Caki2 (cell line): Measurements from ENCODE around the gene CDC14C. TPM values are rescaled to one million over a fixed set of nuclear protein-coding genes. Genes with fewer than 3 reads are reported as not detected.
"Not testable (repeated sequence)": the region's sequence is repeated elsewhere in the genome, so short reads cannot be mapped to it uniquely, and the experiment has no call there.

Source experiments
- DNase-seq: peaks from one replicate; pipeline ENCODE4 v3.0.0-alpha.2; 2015; ENCODE audit warnings: low read depth
- in situ Hi-C: cut with HindIII; loops from 2 replicates; pipeline ENCODE4 v1.10.0; 2016; ENCODE audit warnings: low sequenced_read_pairs, low pct_unique_long_range_greater_than_20kb, mixed read lengths
- total RNA-seq: library from RNA; depleted of rRNA; stranded (reverse); fragments of >200 nt; shearing (Covaris generic); gene quantifications from 2 replicates; pipeline ENCODE4 v1.2.3, GENCODE V29; 2014; ENCODE audit warnings: low replicate concordance; rRNA removed

CDC14C gene
- total RNA-seq, result not detected in 2 replicates

DNA sequence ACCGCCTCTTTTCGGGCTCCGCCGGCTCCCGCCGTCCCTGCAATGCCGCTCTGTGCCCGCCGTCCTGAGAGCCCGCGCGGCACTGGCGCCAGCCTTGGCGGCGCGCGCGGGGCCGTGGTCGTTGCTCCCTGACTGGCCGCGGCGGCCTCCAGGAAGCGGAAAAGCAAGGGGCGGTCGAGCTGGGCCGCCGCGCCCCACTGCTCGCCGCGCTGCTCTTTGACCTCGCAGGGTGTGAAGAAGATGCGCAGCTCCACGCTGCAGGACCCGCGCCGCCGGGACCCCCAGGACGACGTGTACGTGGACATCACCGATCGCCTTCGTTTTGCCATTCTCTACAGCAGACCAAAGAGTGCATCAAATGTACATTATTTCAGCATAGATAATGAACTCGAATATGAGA is at the start of gene CDC14C:
TSS of gene CDC14C (plus strand) at position 115 of the 400 bp plus-strand sequence. CDS start at position 241, 126 bp downstream.
- in situ Hi-C loops, result no loop called here
- no peak for DNase-seq

DNA sequence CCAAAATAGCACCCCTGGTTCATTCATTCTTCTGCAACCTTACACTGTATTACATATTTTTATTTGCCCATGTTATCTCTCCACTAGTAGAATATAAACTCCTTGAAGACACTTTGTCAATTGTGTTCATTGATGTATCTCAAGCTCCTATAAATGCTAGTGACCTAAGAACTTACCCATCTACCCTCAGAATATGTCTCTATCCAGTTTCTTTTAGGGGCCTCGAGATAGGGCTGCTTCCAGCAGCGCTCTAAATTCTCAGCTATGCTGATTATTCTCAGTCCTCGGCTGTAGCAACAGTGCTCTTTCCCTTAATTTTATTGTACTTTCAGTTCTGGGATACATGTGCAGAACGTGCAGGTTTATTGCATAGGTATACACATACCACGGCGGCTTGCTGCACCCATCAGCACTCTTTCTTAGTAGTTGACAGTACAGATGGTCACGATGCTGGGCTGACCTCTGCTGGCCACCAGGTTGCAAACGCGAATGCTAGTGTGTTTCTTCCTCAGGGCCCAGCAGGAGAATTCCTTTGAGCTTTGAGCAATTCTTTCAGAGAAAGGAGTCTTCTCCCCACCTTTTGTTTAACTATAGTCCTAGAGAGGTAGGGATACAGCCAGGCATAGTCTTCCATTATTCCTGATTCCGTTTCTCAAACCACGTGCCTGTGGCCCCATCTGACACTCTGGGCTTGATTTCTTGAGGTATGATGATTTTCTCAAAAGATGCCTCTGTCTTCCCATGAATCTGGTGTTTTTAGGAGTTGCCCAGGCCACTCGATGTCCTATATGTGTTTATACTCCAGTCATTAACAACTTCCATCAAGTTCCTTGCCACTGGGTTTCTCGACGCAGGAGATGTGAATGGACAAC is 49.1 kb upstream of the CDC14C start:
- DNase-seq, result peak; percentile 56
- in situ Hi-C loops, result no loop called here

DNA sequence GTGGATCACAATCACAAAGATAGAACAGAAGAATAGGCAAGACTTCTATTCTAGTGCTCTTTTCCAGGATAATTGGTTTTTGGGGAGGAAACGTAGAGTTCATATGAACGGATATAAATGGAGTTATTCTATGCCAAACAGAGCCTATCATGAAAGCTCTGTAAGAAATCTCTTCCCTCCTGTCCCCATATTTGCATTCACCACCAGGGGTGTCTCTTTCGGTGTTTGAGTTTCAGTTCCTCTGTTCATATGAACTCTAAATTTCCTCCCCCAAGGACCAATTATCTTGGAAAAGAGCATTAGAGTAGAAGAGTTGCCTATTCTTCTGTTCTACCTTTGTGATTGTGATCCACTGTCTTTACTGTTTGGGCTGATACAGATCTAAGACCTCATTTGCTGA is 48.3 kb upstream of the CDC14C start:
- no peak for DNase-seq
- in situ Hi-C loops, result no loop called here

DNA sequence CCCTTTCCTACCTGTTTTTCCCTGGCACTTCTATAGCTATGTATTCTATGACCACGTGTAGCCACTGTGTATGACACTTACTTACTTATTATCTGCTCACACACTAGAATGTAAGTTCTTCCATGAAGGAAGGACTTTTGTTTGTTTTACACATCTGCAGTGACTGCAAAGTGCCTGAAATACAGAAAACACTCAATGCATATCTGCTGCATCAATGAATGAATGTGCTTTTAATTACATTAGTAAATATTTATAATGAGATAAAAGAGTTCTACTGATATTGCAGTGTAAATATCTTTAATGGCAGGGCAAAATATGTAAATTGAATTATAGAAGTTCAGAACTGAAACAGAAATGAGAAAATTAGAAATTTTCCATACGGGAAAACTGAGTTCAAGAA is 43.5 kb upstream of the CDC14C start:
- no peak for DNase-seq
- in situ Hi-C loops, result no loop called here

DNA sequence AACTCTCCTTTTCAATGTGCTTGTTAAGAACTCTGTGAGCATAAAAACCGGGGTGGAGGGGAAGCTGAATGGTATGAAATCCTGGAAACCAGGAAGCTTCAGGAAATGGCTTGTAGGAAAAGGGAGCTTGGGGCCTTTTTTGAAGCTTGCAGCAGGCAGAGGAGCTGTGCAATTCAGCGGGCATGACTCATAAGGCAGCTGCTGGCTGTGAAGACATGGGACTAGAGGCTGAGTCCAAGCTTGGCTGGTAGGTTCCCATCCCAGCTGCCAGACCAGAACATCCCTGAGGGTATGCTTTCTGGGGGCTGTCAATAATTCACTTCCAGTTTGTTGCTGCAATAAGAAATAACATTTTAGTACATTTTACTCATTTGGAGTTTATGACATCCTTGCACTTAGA is 36.8 kb upstream of the CDC14C start:
- peak; percentile 25 for DNase-seq
- in situ Hi-C loops, result no loop called here

DNA sequence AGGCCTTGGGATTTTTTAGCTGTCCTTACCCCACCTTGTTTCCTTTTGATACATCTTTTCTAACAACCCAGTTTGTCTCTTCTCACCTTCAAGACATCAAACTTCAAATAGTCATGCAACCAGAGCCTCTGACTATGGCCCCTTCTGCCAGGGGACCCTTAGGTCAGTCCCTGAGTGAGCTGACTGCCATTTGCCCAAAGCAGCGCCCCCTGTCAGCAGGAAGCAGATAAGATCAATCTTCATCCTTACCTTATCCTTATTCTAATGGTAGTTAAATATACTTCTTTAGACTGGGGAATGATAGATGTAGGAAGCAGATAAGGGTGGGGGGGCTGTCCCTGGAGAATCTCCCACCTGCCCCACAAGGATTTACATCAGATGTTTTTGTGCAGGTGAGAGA is 29.8 kb upstream of the CDC14C start:
- DNase-seq, result no peak
- in situ Hi-C loops, result no loop called here

DNA sequence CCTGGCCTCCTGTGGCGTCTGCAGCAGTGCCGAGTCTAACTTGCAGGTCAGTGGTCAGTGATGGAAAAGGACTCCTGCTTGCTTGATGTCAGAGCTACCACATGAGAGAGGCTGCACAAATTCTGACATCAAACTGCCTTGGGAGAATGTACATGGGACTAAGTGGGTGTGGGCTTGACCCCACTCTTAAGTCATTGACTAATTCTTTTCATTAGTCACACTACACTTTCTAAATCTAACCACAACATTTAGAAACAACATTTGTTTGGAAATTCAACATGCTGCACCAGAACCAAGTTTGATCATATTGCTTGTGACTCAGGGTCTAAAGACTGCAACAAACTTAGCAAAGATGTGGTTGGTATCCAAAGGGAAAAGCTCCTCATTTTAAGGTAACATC is 24.4 kb upstream of the CDC14C start:
- in situ Hi-C loops, result no loop called here
- DNase-seq, result no peak

DNA sequence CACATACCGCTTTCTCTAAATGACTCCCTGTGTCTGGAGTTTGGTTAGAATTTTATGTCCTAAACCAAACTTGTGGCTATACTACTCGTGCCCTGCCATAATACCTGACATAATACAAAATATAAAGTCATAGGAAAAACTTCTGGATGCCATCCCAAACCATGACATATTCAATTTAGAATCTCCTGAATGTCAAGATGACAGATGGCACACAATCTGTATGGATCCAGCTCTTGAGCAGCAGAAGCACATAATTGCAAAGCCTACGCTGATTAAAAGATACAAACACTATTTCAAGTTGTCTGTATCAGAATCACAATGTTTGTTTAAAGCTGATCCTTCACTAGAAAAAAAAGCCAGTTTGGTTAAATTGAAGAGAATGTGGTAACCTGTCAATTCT is 22.4 kb upstream of the CDC14C start:
- in situ Hi-C loops, result no loop called here
- DNase-seq, result no peak

DNA sequence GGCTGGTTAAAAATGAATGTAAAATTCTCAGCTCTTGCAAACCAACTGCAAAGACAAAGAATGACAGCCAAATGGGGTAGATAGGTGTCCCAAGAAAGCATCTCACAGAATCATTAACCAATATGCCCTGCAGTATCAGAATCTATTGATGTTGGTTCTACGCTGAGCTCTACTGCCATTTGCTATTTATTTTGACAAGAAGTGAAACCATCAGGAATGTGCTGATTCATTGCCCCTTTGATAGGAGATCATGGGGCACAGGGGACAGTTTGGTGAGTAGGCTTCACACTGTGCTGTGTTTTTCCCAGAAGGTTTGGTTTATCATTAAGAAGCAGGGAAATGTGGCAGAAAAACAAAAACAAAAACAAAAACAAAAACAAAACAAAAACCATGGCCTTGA is 19.4 kb upstream of the CDC14C start:
- in situ Hi-C loops, result no loop called here
- peak; percentile 91 for DNase-seq

DNA sequence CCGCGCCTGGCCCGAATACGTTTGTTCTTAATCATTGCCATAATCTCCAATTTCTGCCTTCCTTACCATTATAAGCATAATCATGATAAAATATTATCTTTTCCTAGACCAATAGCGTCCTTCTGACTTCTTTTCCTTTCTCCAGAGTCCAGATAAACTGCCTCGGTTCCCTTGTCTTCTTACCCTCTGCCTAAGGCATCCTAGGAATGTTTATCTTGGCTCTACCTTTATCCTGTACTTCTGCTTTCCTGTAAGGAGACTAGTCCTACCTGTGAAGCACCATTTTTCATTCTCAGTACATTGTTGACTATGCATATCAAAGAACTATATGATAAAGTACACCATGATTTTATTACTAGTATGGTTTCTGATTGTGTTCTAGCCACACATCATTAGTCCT is 18.7 kb upstream of the CDC14C start:
- in situ Hi-C loops, result not testable (repeated sequence)
- DNase-seq, result peak; percentile 76

DNA sequence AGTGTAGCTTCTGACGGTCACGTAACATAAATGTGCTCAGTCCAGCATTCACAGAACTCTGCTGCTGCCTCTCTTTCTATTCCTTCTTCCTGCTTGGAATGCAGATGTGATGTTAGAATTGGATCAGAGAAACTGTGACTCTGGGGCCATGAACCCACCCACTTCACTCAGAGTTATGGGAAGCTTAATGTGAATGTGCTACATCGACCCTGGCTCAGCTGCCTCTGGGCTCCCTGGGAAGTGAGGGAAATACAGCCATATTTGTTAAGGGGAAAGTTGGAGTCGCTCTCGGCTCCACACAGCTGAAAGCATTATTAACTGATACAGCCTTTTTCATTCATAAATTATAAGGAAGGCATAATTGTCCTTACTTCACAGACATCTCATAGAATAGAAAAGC is 14.5 kb upstream of the CDC14C start:
- in situ Hi-C loops, result not testable (repeated sequence)

DNA sequence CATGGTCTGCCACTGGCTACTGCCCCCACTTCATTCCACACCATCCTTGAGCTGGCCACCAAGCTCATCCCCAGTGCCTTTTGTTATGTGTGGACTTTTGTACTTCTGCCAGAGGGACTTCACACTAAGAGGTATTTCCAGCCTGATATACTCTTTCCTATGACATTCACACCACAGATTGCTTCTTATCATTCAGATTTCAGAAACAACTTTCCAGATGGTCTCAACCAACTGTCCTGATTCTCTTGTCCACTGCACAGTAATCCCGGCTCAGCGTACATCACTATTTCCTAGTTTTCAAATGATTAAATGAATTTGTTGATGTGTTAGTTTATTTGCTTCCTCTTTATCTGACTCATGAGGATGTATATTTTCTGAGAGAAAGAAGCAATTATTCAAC is 7.1 kb downstream of the CDC14C start:
- in situ Hi-C loops, result no loop called here

More for the DNA sequence above, 14.5 kb upstream of the CDC14C start:
- not testable (repeated sequence) for DNase-seq

DNA sequence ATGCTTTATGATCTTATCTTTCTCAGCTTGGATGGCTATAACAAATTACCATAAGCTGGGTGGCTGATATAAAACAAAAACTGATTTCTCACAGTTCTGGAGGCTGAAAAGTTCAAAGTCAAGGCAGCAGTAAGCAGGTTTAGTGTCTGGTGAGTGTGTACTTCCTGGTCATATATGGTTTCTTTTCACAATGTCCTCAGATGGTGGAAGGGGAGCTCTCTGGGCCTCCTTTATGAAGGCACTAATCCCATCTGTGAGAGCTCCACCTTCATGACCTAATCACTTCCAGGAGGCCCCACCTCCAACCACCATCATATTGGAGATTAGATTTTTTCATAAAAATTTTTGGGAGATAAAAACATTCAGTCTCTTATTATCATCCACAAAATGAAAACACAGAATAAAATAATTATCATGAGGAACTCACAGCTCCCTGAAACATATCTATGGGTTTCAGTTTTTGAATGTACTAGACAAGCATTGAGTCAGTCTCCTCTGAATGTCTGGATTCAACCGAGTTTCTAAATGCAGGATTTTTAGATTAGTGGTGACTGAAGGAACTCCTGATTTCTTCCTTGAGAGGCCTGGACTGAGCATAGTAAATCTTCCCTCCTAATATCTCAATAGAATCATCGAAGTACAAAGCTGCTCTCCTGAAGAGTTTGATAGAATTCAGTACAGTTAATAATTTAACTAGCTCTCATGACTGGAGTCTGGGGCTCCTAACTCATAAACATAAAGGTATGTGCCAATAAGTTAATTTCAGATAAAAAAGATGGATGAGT is 8.0 kb downstream of the CDC14C start:
- no peak for DNase-seq
- in situ Hi-C loops, result no loop called here

More for the DNA sequence above, 7.1 kb downstream of the CDC14C start:
- DNase-seq, result no peak

DNA sequence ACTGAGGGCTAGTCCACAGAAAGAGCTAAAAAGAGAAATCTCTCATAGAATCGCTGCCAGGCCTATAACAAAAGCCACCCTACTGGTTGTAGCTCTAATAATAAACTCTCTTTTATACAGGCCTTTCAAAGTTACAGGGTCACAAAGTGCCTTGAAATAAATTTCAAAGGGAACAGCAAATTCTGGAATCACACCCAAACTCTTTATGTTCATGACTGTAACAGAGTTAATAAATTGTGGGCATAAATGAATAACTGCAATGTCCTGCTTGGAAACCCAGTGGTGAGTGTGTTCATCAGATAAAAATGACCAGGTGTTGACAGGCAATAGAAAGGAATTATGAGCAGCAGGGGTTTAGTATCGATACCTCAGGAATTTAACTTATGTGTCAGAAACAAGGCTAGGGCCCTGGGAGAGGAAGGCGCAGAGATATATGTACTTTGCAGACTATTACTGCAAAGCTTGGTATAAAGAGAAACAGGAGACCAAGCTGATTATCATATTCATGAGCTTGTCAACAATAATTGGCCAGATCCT is 9.3 kb downstream of the CDC14C start:
- in situ Hi-C loops, result no loop called here
- DNase-seq, result no peak

DNA sequence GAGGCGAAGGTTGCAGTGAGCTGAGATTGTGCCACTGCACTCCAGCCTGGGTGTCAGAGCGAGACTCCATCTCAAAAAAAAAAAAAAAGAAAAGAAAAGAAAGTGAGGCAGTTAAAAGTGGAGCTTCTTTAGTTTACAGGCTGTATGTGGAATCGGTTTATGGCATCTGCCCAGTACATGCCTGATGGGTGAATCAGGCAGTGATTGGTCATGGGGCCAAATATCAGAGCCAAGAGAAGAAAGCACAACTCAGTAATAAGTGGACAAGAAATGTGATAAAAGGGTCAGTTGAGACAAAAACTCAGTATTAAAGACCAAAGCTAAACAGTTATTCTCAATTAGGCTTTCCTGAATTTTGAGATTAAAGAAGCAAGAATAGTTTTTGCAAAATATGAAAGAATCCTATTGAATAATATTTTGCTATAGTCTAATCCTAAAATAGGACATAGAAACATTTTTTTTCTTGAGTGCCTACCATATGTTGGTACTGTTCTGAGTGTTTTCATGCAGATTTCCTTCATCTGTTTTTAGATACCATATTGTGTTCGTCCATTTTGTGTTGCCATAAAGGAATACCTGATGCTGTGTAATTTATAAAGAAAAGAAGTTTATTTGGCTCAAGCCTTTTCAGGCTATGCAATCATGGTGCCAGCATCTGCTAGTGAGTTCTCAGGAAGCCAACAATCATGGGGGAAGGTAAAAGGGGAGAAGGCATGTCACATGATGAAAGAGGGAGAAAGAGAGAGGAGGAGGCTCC is 14.4 kb downstream of the CDC14C start:
- in situ Hi-C loops, result no loop called here
- no peak for DNase-seq

DNA sequence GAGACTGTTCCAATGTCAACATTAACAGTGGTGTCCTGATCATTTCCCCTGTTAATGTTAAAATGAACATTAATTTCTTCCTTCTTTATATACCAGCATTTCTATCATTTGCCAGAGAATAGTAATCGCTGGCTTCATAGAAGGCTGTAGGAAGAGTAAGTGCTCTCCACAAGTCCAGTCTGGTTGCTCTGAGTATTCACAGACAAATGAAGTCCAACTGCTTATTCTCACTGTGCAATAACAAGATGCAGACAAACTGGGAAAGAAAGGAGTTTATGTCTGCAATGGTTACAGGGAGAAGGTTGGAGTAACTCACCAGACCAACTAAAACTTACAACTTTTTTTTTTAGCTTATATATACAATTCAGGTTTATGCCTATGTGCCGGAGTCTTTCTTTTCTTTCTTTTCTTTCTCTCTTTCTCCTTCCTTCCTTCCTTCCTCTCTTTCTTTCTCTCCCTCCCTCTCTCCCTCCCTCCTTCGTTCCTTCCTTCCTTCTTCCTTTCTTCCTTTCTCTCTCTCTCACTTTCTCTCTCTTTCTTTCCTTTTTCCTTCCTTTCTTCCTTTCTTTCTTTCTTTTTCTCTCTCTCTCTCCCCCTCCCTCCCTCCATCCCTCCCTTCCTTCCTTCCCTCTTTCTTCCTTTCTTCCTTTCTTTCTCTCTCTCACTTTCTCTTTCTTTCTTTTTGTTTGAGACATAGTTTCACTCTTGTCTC is 19.1 kb downstream of the CDC14C start:
- no peak for DNase-seq
- in situ Hi-C loops, result no loop called here

DNA sequence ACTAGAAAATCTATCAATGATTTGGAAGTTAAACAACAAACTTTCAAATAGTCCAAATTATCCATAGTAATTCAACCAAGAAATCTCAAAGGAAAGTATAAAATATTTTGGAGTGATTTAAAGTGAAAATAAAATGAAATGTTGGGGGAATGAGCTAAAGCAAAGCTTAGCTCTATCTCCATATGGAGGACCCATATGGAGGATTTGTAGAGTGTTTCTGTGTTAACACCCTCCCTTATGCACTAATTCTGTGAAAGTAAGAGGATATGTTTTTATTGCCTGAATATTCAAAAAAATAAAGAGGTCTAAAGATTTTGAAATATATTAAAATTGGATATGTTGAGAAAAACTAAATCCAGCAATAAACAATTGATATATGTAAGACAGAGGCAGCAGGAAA is 31.6 kb downstream of the CDC14C start:
- DNase-seq, result no peak
- in situ Hi-C loops, result no loop called here

DNA sequence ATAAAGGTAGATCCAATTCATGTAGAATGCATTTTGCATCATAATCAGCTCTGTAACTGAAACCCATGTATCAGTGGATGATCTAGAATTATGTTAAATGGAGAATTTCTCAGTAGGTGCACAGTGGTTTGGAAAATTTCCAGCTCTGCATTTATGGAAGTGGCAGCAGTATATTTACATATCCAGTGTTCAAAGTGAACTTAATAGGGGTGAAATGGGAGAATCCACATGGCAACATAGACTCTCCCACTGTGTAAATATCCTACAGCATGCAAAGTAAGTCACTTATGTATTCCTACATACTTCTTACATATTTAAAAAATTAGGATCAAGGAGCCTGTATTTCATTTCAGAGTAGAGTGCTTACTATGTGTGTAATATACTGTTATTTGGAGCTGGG is 35.3 kb downstream of the CDC14C start:
- DNase-seq, result no peak
- in situ Hi-C loops, result no loop called here
